Measurements from ENCODE around the gene TMPRSS13.

GRCh38 chr11:117872975-117873827, 56.0 kb downstream of the TMPRSS13 start:
- TF ChIP-seq POLR2A (IDR thresholded peaks at IDR 0.05) (no peak), CTCF (IDR thresholded peaks at IDR 0.05) (no peak)

Data from heart left ventricle (tissue), 13 donors.